GM23338 (cell line): ENCODE results near the gene B4GALT1. TPM values are rescaled to one million over a fixed set of nuclear protein-coding genes. Genes with fewer than 3 reads are reported as not detected.

ENCODE experiments used
- ATAC-seq: fragments of 200-7000 bp; cut with Tn5 transposase; 3 replicates; pipeline ENCODE4 v1.9.1; 2020
- DNase-seq: peaks from one replicate; pipeline ENCODE4 v3.0.0-alpha.2; 2015; ENCODE audit warnings: low spot score
- H2AFZ ChIP-seq: fragments of 200-600 bp; sonication (generic); 2 replicates; pipeline ENCODE4 v1.8.0; 2016; ENCODE audit warnings: antibody characterized with exemption, mild to moderate bottlenecking, moderate library complexity
- H3F3A ChIP-seq: fragments of 200-600 bp; sonication (generic); replicated peaks from 2 replicates; pipeline ENCODE4 v1.8.0; 2017; ENCODE audit warnings: antibody characterized with exemption, mixed run types, low read depth
- H3K27ac ChIP-seq: fragments of 200-600 bp; sonication (generic); 2 replicates; pipeline ENCODE4 v1.6.1; 2016; ENCODE audit warnings: low read depth
- H3K27me3 ChIP-seq: fragments of 200-600 bp; sonication (generic); 2 replicates; pipeline ENCODE4 v1.8.0; 2016; ENCODE audit warnings: mild to moderate bottlenecking, mixed run types, moderate library complexity; ENCODE audit not compliant: insufficient read depth
- H3K36me3 ChIP-seq: fragments of 200-600 bp; sonication (generic); 2 replicates; pipeline ENCODE4 v1.8.0; 2016; ENCODE audit warnings: mild to moderate bottlenecking; ENCODE audit not compliant: insufficient read depth
- H3K4me1 ChIP-seq: fragments of 200-600 bp; sonication (generic); 2 replicates; pipeline ENCODE4 v1.8.0; 2016; ENCODE audit warnings: mild to moderate bottlenecking, moderate library complexity; ENCODE audit not compliant: insufficient read depth
- H3K4me2 ChIP-seq: fragments of 200-600 bp; sonication (generic); 2 replicates; pipeline ENCODE4 v1.7.1; 2017; ENCODE audit warnings: mixed run types
- H3K4me3 ChIP-seq: fragments of 200-600 bp; sonication (generic); 2 replicates; pipeline ENCODE4 v1.6.1; 2016; ENCODE audit warnings: mixed run types
- H3K79me2 ChIP-seq: fragments of 200-600 bp; sonication (generic); replicated peaks from 2 replicates; pipeline ENCODE4 v1.8.0; 2017; ENCODE audit warnings: mild to moderate bottlenecking; ENCODE audit not compliant: insufficient read depth
- H3K9me2 ChIP-seq: fragments of 200-600 bp; sonication (generic); 2 replicates; pipeline ENCODE4 v1.8.0; 2017; ENCODE audit not compliant: insufficient read depth
- H4K20me1 ChIP-seq: fragments of 200-600 bp; sonication (generic); replicated peaks from 2 replicates; pipeline ENCODE4 v1.8.0; 2017; ENCODE audit warnings: mild to moderate bottlenecking; ENCODE audit not compliant: insufficient read depth
- H3K27ac Mint-ChIP-seq: 2 replicates; pipeline ENCODE4 v1.8.0; 2020; ENCODE audit warnings: inconsistent platforms, mild to moderate bottlenecking, moderate library complexity, mixed read lengths
- H3K27me3 Mint-ChIP-seq: 3 replicates; pipeline ENCODE4 v1.8.0; 2022; ENCODE audit warnings: low read depth, mild to moderate bottlenecking, moderate library complexity, mixed read lengths, inconsistent platforms; ENCODE audit not compliant: insufficient read depth, poor library complexity
- H3K36me3 Mint-ChIP-seq: 3 replicates; pipeline ENCODE4 v1.8.0; 2021; ENCODE audit warnings: low read depth, mild to moderate bottlenecking, inconsistent platforms, moderate library complexity, mixed read lengths
- H3K4me1 Mint-ChIP-seq: 3 replicates; pipeline ENCODE4 v1.8.0; 2020; ENCODE audit warnings: mild to moderate bottlenecking, inconsistent platforms, mixed read lengths
- H3K4me3 Mint-ChIP-seq: 3 replicates; pipeline ENCODE4 v1.8.0; 2021; ENCODE audit warnings: moderate library complexity, mild to moderate bottlenecking, inconsistent platforms, mixed read lengths
- H3K9me3 Mint-ChIP-seq: 3 replicates; pipeline ENCODE4 v1.8.0; 2020; ENCODE audit warnings: moderate library complexity, mild to moderate bottlenecking, inconsistent platforms, mixed read lengths
- CREB1 ChIP-seq: fragments of 250-450 bp; sonication (Bioruptor Pico); IDR thresholded peaks from 2 replicates; pipeline ENCODE4 v1.5.0; 2020; ENCODE audit warnings: low read depth, mild to moderate bottlenecking, moderate library complexity
- EZH2 ChIP-seq: fragments of 200-600 bp; sonication (generic); IDR thresholded peaks from one replicate; pipeline ENCODE4 v1.8.0; 2017; ENCODE audit warnings: antibody characterized with exemption, mild to moderate bottlenecking, low read depth; ENCODE audit not compliant: unreplicated experiment
- EZH2phosphoT487 ChIP-seq: fragments of 200-600 bp; sonication (generic); IDR thresholded peaks from one replicate; pipeline ENCODE4 v1.8.1; 2018; ENCODE audit warnings: antibody characterized with exemption; ENCODE audit not compliant: unreplicated experiment
- JUNB ChIP-seq: IDR thresholded peaks from one replicate; pipeline ENCODE4 v1.6.1; 2016; ENCODE audit warnings: antibody characterized with exemption; ENCODE audit not compliant: unreplicated experiment
- NANOG ChIP-seq: IDR thresholded peaks from 2 replicates; pipeline ENCODE4 v1.6.1; 2016; ENCODE audit warnings: antibody characterized with exemption, borderline replicate concordance
- POLR2AphosphoS5 ChIP-seq: IDR thresholded peaks from 2 replicates; pipeline ENCODE4 v1.6.1; 2016; ENCODE audit warnings: antibody characterized with exemption, low read depth
- STAT1 ChIP-seq: IDR thresholded peaks from one replicate; pipeline ENCODE4 v1.6.1; 2016; ENCODE audit warnings: antibody characterized with exemption; ENCODE audit not compliant: unreplicated experiment
- ZNF331 ChIP-seq: fragments of 250-450 bp; sonication (Bioruptor Pico); IDR thresholded peaks from 2 replicates; pipeline ENCODE4 v1.5.0; 2020; ENCODE audit warnings: low read depth, mild to moderate bottlenecking, moderate library complexity
- polyA plus RNA-seq: library from polyadenylated mRNA; unstranded; fragments of >200 nt; fragmentation: Nextera tagmentation; extraction: Ambion mirVana; gene quantifications from 2 replicates; pipeline ENCODE4 v1.2.1, GENCODE V29; 2016
- total RNA-seq: library from RNA; depleted of rRNA; stranded (reverse); fragments of >200 nt; shearing (Covaris generic); gene quantifications from 2 replicates; pipeline ENCODE4 v1.2.3, GENCODE V29; 2014
- TF ChIP-seq, protein P1 (sequence below): fragments of 250-450 bp; sonication (Bioruptor Pico); IDR thresholded peaks from 2 replicates; pipeline ENCODE4 v1.5.0; 2020; ENCODE audit warnings: mild to moderate bottlenecking, moderate library complexity
- TF ChIP-seq, protein P2 (sequence below): IDR thresholded peaks from 2 replicates; pipeline ENCODE4 v1.6.1; 2016; ENCODE audit warnings: antibody characterized with exemption
- TF ChIP-seq, protein P3 (sequence below), 2 experiments: fragments of 200-600 bp in 1 of 2; sonication (generic) in 1 of 2; conservative IDR thresholded peaks; 2 replicates each; pipeline versions ENCODE4 v1.5.1 to v1.6.1; 2016 to 2017; ENCODE audit warnings: antibody characterized with exemption in 2 of 2, low read depth in 2 of 2, mild to moderate bottlenecking in 2 of 2, moderate library complexity in 1 of 2
- TF ChIP-seq, protein P4 (sequence below): IDR thresholded peaks from one replicate; pipeline ENCODE4 v1.6.1; 2018; ENCODE audit warnings: antibody characterized with exemption; ENCODE audit not compliant: unreplicated experiment

Gene B4GALT1
- total and polyA plus RNA-seq, 2 experiments from 2014 or later = 6.3 to 15.8 TPM

DNA sequence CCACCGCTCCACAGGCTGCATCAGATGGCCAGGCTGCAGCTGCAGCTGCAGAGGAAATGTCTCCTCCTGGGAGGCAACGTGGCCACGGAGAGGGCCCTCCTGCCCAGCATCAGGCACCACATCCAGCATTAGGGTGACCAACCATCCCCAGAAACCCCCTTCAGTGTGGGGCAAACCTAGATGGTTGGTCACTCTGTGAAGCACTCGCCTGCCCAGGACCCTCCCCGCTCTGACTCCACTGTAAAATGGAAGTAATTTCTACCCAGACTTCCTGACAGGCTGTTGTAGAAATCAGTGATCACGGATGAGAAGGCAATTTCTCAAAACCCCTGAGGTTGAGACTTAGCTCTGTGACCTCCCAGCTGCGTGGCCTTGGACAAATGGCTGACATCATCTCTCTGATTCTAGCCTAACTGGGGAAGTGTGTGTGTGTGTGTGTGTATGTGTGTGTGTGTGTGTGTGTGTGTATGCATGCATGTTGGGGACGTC, 31.6 kb downstream of the B4GALT1 start (continued):
- TF ChIP-seq, protein P1, sequence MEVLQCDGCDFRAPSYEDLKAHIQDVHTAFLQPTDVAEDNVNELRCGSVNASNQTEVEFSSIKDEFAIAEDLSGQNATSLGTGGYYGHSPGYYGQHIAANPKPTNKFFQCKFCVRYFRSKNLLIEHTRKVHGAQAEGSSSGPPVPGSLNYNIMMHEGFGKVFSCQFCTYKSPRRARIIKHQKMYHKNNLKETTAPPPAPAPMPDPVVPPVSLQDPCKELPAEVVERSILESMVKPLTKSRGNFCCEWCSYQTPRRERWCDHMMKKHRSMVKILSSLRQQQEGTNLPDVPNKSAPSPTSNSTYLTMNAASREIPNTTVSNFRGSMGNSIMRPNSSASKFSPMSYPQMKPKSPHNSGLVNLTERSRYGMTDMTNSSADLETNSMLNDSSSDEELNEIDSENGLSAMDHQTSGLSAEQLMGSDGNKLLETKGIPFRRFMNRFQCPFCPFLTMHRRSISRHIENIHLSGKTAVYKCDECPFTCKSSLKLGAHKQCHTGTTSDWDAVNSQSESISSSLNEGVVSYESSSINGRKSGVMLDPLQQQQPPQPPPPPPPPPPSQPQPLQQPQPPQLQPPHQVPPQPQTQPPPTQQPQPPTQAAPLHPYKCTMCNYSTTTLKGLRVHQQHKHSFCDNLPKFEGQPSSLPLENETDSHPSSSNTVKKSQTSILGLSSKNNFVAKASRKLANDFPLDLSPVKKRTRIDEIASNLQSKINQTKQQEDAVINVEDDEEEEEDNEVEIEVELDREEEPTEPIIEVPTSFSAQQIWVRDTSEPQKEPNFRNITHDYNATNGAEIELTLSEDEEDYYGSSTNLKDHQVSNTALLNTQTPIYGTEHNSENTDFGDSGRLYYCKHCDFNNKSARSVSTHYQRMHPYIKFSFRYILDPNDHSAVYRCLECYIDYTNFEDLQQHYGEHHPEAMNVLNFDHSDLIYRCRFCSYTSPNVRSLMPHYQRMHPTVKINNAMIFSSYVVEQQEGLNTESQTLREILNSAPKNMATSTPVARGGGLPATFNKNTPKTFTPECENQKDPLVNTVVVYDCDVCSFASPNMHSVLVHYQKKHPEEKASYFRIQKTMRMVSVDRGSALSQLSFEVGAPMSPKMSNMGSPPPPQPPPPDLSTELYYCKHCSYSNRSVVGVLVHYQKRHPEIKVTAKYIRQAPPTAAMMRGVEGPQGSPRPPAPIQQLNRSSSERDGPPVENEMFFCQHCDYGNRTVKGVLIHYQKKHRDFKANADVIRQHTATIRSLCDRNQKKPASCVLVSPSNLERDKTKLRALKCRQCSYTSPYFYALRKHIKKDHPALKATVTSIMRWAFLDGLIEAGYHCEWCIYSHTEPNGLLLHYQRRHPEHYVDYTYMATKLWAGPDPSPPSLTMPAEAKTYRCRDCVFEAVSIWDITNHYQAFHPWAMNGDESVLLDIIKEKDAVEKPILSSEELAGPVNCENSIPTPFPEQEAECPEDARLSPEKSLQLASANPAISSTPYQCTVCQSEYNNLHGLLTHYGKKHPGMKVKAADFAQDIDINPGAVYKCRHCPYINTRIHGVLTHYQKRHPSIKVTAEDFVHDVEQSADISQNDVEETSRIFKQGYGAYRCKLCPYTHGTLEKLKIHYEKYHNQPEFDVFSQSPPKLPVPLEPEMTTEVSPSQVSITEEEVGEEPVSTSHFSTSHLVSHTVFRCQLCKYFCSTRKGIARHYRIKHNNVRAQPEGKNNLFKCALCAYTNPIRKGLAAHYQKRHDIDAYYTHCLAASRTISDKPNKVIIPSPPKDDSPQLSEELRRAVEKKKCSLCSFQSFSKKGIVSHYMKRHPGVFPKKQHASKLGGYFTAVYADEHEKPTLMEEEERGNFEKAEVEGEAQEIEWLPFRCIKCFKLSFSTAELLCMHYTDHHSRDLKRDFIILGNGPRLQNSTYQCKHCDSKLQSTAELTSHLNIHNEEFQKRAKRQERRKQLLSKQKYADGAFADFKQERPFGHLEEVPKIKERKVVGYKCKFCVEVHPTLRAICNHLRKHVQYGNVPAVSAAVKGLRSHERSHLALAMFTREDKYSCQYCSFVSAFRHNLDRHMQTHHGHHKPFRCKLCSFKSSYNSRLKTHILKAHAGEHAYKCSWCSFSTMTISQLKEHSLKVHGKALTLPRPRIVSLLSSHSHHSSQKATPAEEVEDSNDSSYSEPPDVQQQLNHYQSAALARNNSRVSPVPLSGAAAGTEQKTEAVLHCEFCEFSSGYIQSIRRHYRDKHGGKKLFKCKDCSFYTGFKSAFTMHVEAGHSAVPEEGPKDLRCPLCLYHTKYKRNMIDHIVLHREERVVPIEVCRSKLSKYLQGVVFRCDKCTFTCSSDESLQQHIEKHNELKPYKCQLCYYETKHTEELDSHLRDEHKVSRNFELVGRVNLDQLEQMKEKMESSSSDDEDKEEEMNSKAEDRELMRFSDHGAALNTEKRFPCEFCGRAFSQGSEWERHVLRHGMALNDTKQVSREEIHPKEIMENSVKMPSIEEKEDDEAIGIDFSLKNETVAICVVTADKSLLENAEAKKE = no peak
- TF ChIP-seq ZNF331 (CRISPR knock-in tag) (no peak), NANOG (no peak), EZH2 (no peak), JUNB (no peak)

DNA sequence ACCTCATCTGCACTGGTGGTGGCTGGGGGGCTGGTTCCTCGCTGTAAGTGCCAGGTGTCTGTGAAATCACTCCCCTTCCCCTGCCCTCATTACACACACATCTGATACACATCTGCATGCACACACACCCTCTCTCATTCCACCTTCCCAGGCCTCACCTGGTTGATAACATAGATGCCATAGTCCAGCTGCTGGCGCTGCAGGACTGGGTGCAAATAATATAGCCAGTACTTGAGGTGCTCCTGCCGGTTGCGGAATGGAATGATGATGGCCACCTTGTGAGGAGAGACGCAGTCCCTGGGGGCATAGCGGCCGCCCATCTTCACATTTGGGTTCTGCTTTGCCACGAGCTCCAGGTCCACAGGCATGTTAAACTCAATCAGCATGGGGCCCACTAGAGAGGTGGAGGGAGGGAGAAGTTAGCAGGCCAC, 32.1 kb downstream of the B4GALT1 start:
- no peak for DNase-seq
- Histone ChIP-seq H3K9me2 (no peaks in the 10 kb centered on the region), H3K79me2 (no peaks in the 10 kb centered on the region; the same call in 1 of the 2 replicates), H3K4me3 (no peak overlapping the region), H3K27me3 (no peaks in the 10 kb centered on the region), H4K20me1 (no peaks in the 10 kb centered on the region; the same call in 1 of the 2 replicates), H3F3A (no peaks in the 10 kb centered on the region), H3K36me3 (no peaks in the 10 kb centered on the region), H3K27ac (no peak overlapping the region), H3K4me2 (no peak overlapping the region), H2AFZ (no peak overlapping the region), H3K4me1 (no peaks in the 10 kb centered on the region)
- ATAC-seq = no peak
- peaks cover 5% of the 10 kb centered on the region for H3K36me3 Mint-ChIP-seq
- peaks cover 2% of the 10 kb centered on the region for H3K27me3 Mint-ChIP-seq
- H3K27ac Mint-ChIP-seq = no peak overlapping the region
- peaks cover 3% of the 10 kb centered on the region; the same call in 1 of the 3 replicates for H3K9me3 Mint-ChIP-seq
- peaks cover 3% of the 10 kb centered on the region; the same call in 1 of the 3 replicates for H3K4me1 Mint-ChIP-seq
- no peak overlapping the region for H3K4me3 Mint-ChIP-seq
- TF ChIP-seq, protein P2, sequence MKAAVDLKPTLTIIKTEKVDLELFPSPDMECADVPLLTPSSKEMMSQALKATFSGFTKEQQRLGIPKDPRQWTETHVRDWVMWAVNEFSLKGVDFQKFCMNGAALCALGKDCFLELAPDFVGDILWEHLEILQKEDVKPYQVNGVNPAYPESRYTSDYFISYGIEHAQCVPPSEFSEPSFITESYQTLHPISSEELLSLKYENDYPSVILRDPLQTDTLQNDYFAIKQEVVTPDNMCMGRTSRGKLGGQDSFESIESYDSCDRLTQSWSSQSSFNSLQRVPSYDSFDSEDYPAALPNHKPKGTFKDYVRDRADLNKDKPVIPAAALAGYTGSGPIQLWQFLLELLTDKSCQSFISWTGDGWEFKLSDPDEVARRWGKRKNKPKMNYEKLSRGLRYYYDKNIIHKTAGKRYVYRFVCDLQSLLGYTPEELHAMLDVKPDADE = no peak
- TF ChIP-seq POLR2AphosphoS5 (no peak), NANOG (no peak), JUNB (no peak), EZH2 (no peak), EZH2phosphoT487 (no peak), ZNF331 (CRISPR knock-in tag) (no peak), STAT1 (no peak), CREB1 (CRISPR knock-in tag) (no peak)
- TF ChIP-seq, protein P3, sequence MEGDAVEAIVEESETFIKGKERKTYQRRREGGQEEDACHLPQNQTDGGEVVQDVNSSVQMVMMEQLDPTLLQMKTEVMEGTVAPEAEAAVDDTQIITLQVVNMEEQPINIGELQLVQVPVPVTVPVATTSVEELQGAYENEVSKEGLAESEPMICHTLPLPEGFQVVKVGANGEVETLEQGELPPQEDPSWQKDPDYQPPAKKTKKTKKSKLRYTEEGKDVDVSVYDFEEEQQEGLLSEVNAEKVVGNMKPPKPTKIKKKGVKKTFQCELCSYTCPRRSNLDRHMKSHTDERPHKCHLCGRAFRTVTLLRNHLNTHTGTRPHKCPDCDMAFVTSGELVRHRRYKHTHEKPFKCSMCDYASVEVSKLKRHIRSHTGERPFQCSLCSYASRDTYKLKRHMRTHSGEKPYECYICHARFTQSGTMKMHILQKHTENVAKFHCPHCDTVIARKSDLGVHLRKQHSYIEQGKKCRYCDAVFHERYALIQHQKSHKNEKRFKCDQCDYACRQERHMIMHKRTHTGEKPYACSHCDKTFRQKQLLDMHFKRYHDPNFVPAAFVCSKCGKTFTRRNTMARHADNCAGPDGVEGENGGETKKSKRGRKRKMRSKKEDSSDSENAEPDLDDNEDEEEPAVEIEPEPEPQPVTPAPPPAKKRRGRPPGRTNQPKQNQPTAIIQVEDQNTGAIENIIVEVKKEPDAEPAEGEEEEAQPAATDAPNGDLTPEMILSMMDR (conservative IDR thresholded peaks at IDR 0.05; ENCODE audit: low read depth in 2 of 2) = no peak
- TF ChIP-seq, protein P4, sequence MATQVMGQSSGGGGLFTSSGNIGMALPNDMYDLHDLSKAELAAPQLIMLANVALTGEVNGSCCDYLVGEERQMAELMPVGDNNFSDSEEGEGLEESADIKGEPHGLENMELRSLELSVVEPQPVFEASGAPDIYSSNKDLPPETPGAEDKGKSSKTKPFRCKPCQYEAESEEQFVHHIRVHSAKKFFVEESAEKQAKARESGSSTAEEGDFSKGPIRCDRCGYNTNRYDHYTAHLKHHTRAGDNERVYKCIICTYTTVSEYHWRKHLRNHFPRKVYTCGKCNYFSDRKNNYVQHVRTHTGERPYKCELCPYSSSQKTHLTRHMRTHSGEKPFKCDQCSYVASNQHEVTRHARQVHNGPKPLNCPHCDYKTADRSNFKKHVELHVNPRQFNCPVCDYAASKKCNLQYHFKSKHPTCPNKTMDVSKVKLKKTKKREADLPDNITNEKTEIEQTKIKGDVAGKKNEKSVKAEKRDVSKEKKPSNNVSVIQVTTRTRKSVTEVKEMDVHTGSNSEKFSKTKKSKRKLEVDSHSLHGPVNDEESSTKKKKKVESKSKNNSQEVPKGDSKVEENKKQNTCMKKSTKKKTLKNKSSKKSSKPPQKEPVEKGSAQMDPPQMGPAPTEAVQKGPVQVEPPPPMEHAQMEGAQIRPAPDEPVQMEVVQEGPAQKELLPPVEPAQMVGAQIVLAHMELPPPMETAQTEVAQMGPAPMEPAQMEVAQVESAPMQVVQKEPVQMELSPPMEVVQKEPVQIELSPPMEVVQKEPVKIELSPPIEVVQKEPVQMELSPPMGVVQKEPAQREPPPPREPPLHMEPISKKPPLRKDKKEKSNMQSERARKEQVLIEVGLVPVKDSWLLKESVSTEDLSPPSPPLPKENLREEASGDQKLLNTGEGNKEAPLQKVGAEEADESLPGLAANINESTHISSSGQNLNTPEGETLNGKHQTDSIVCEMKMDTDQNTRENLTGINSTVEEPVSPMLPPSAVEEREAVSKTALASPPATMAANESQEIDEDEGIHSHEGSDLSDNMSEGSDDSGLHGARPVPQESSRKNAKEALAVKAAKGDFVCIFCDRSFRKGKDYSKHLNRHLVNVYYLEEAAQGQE = no peak
